Astrocyte (in vitro differentiated cells and primary cell): Measurements from ENCODE around the gene PEMT.

Experiments used
- EZH2 ChIP-seq: IDR thresholded peaks from 2 replicates; pipeline ENCODE4 v1.6.1; 2012; ENCODE audit warnings: mild to moderate bottlenecking, low read length, inconsistent platforms; ENCODE audit not compliant: insufficient read depth
- TF ChIP-seq, protein P1 (sequence below): IDR thresholded peaks from 2 replicates; pipeline ENCODE4 v1.5.1; 2011; ENCODE audit warnings: low read depth, mild to moderate bottlenecking, inconsistent platforms, low read length, moderate library complexity; ENCODE audit not compliant: insufficient read depth

DNA sequence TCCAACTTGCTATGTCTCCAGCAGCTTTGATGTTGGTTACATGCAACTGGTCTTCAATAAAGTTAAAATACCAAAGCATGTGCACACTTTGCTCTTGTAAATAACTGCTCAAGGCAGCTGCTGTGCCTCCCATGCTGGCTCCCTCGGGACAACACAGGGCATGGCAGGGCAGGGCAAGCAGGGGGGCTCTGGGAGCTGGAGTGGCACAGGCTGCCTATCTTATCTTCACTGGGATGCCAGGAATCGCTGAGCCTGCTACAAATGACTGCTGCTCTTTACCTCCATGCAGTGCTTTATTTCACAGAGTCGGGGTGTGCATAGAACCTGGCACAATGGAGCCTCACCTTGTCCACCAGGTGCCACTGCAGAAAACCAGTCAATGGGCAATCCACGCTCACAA, 21.8 kb downstream of the PEMT start:
- TF ChIP-seq, protein P1, sequence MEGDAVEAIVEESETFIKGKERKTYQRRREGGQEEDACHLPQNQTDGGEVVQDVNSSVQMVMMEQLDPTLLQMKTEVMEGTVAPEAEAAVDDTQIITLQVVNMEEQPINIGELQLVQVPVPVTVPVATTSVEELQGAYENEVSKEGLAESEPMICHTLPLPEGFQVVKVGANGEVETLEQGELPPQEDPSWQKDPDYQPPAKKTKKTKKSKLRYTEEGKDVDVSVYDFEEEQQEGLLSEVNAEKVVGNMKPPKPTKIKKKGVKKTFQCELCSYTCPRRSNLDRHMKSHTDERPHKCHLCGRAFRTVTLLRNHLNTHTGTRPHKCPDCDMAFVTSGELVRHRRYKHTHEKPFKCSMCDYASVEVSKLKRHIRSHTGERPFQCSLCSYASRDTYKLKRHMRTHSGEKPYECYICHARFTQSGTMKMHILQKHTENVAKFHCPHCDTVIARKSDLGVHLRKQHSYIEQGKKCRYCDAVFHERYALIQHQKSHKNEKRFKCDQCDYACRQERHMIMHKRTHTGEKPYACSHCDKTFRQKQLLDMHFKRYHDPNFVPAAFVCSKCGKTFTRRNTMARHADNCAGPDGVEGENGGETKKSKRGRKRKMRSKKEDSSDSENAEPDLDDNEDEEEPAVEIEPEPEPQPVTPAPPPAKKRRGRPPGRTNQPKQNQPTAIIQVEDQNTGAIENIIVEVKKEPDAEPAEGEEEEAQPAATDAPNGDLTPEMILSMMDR = no peak
- TF ChIP-seq EZH2 = no peak
